Endometrial microvascular endothelial cells (primary cell): Measurements from ENCODE around the gene PTP4A1. TPM values are rescaled to one million over a fixed set of nuclear protein-coding genes. Genes with fewer than 3 reads are reported as not detected.
"Not testable (repeated sequence)": the region's sequence is repeated elsewhere in the genome, so short reads cannot be mapped to it uniquely, and the experiment has no call there.

Experiments used
- in situ Hi-C: cut with HindIII; loops from 2 replicates; pipeline ENCODE4 v1.10.0; 2017; ENCODE audit warnings: low sequenced_read_pairs, low pct_unique_long_range_greater_than_20kb; ENCODE audit errors: inconsistent ontology term
- total RNA-seq: library from RNA; depleted of rRNA; stranded (reverse); fragments of >200 nt; gene quantifications from one replicate; pipeline ENCODE4 v1.2.3, GENCODE V29; 2015; ENCODE audit errors: inconsistent ontology term

Gene PTP4A1
- 41.0 TPM for total RNA-seq

DNA sequence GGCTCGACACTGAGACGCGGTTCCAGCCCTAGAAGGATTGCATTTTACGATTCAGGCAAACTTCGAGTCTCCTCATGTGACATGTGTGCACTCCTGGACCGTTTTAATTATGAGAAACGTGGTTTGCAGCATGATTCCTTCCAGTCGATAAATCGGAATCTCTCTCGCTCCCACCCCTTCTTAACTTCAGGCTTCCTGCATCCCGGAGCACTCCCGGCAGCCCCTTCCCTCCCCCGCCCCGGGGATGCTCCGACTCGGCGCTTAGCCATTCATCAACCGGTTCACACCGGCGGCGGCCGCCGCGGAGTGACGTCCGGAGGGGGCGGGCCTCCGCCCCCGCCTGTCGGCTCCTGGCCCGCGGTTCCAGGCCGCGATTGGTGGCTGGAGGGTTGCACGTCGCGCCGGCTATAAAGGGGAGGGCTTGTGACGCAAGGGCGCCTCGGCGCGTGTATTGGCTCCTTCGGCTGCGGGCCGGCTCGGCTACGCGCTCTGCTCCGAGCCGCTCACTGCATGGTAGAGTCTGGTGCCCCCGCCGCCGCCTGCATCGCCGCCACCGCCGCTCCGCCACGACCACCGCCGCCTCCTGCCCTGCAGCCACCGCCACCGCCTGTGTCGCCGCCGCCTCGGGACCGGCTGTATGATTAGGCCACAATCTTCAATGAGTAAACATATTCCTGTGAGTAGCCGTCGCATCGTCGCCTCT, at the start of gene PTP4A1, which contains the start of gene LOC128125822:
PTP4A1 (plus strand) TSS at position 437 of the 703 bp plus-strand sequence. CDS start 4,401 bp downstream, outside the sequence.
LOC128125822 (plus strand) TSS at position 437 of the 703 bp plus-strand sequence.
- in situ Hi-C loops = no loop called here

DNA sequence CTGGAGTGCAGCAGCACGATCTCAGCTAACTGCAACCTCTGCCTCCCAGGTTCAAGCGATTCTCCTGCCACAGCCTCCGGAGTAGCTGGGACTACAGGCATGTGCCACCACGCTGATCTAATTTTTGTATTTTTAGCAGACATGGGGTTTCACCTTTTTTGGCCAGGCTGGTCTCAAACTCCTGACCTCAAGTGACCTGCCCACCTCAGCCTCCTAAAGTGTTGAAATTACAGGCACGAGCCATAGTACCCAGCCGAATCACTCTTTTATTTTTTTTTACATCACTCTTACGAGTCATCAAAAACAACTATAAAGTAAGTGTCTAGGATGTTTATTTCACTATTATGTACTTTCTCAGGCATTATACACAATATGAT, 49.4 kb upstream of the PTP4A1 start:
- in situ Hi-C loops = not testable (repeated sequence)

DNA sequence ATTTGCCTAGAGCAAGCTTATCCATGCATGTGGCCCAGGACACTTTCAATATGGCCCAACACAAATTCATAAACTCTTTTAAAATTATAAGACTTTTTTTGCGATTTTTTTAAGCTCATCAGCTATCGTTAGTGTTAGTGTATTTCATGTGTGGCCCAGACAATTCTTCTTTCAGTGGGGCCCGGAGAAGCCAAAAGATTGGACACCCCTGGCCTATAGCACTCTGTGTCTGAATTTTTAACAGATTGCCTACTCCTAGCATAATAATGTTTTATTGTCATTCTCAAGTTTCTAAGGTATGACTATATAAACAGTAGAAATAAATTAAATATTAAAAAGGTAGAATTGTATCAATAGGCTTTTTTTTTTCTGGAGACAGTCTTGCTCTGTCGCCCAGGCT, 48.6 kb upstream of the PTP4A1 start:
- in situ Hi-C loops = no loop called here

DNA sequence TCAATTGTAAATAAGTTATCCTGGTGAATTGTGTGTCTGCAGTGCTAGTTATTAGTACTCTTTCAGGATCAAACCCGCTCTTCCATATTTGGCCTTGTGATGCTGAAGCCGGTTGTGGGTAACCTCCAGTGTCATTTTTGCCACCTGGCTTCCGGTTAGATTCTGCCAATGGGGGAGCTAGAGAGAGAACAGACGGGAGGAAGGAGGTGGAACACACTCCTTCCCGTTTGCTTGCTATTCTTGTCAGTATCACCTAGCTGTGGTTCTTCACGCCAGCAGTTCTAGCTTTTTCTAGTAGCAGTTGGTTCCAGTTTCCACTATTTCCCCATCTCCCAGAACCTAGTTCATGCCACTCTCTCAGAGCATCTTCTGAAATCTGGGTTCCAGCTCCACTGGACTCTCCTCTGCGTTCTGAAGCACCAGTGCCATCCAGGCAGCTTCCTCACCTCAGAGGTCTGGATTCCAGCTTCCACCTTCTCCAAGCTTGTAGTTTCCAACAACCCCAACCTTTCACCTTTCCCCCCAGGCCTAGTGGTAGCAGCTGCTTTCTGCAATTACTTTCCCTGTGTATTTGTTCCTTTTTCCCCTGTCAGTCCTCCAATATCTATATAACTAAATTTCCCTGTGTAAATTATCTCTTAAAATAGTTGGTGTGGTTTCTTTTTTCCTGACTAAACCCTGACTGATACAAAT, 46.9 kb upstream of the PTP4A1 start:
- in situ Hi-C loops = no loop called here

DNA sequence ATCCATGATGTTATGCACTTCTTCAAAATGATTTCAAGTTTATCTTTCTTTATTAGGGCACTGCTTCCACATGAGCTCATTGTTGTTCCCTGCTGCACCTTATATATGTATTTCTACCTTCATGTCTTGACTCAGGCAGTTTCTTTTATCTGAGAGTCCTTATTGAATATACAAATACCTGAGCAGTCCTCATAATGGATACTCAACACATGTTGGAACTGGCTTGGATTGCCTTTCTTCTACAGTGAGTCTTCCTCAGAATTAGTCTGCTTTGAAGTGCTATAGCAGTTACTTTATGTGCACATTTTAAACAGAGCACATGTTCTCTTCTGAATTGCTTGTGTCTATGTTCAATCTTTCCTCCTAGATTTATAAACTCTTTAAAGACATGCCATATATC, 45.3 kb upstream of the PTP4A1 start:
- in situ Hi-C loops = no loop called here

DNA sequence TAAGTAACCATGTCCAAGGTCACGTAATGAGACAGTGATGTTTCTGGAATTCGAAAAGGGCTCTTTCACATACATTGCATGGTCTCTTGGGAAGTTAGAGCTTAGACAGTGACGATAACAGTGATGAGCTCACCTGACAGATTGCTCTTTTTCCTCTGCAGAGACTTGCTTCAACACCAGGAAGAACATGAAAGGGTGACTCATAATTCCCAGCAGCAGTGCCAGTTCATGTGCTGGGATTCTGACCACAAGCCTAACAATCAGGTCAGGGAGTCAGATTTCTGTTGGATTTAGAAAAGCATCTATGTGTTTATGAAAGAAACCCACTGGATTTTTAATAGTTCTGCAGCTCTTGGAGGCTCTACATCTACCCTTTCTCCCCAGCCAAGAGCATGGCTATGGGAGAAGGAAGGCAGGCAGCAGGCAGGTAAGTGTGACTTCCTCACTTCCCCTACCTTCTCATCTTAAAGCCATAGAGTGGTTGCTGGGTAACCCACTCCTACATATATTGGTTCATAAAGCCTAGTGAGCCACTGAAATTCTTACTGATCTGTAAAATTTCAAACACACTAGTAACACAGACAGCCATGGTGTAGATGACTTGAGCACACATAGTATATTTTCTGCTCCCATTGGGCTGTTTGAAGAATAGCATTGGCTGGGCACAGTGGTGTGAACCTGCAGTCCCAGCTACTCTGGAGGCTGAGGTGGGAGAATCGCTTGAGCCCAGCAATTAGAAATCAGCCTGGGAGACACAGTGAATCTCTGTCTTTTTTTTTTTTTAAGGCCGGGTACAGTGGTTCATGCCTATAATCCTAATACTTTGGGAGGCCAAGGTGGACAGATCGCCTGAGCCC, 44.4 kb upstream of the PTP4A1 start:
- in situ Hi-C loops = no loop called here

DNA sequence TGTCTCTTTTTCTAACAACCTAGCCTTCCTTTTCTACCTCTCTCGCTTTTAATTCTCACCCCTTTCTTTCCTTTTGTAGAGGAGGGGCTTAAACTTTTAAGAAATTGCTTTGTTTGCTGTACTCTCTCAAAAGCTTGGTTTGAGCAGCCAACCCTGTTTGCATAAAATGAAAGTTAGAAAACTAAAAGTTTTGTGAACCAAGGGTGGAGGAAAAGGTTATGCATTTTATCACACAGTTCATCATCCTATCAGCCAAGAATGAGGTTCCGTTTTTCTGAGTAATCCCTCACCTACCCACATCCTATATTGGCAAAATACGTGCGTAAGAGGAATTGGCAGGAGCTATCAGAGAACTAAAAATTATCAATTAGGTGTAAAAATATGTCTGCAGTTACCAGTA, 42.8 kb upstream of the PTP4A1 start:
- in situ Hi-C loops = no loop called here

DNA sequence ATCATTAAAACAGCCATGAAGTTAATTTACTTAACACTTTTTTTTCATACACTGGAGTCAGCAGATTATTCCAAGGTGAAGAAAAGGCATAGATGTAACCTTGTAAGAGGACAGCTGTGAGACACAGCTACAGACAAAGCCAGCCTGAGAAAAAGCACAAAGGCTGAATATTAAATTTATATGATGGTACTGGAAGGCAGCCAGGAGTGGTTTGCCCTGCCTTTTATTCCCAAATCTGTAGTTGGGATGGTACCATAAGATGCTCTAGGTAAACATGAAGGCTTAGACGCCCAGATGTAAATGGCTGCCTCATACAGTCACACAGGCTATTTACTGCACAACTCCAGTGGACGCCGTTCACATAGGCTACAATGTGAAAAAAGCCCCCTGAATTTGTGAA, 42.1 kb upstream of the PTP4A1 start:
- in situ Hi-C loops = no loop called here

DNA sequence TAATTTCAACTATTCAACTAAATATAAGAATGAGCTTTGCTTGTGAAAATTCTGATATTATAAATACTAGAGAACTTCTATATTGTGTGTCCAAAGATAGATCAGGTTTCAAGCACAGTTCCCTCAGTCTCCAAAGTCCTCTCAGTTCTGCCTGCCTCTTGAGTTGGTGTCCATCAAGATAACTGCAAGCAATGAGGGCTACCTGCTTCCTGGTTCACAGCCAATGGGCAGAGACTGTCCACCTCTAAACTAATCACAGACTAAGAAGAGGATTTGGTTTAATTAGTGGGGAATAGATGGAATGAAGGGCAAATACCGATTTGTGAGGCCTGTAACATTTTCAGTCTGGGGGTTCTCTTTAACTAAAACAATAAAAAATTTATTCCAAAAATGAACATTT, 41.3 kb upstream of the PTP4A1 start:
- in situ Hi-C loops = no loop called here

DNA sequence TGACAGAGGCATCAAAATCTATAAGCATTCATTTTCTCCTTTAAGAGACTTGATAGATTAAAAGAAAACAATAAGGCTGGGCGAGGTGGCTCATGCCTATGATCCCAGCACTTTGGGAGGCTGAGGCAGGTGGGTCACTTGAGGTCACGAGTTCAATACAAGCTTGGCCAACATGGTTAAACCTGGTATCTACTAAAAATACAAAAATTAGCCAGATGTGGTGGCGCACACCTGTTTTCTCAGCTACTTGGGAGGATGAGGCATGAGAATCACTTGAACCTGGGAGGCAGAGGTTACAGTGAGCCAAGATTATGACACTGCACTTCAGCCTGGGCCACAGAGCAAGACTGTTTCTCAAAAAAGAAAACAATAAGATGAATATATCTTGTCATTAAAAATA, 39.3 kb upstream of the PTP4A1 start:
- in situ Hi-C loops = no loop called here

DNA sequence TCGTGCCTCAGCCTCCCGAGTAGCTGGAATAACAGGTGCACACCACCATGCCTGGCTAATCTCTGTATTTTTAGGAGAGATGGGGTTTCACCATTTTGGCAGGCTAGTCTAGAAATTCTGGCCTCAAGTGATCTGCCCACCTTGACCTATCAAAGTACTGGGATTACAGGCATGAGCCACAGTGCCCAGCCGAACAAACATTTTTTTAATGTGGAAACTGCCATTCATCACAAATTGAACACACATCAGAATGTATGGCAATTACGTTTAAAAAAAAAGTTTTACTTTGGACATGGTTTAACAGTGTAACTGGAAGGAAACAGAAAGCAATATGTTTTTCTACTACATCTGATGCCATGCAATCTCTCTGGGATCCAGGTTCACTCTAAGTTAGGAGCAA, 38.3 kb upstream of the PTP4A1 start:
- in situ Hi-C loops = no loop called here

DNA sequence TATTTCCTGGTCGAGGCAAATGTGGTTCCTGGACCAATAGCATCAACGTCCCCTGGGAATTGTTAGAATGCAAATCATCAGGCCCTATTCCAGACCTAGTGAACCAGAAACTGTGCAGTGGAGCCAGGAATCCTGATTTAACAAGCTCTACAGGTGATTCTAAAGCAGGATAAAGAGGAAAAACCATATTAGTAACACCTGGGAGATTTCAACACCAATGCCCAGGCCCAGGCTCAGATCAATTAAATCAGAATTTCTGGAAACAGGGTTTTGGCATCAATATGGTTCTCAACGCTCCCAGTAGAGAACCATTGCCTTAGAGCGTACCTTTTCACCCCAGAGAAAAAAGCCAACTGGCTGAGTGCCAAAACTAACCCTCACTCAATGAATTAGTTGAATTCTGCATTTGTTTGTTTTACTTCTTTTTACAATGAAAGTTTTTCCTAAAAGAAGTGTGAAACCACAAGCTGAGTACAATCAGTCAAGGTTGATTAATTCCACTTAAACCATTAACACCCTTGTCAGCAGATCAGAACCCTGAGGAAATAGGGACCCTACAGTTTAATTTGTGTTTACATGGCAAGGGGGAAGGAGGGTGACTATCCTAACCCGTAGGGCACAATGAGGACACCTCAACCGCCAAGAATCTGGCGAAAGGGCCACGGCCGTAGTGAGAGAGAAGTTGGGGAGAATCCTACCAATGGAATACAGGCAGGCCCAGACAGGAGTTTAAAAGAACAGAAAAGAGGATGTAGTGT, 34.9 kb upstream of the PTP4A1 start:
- in situ Hi-C loops = no loop called here

DNA sequence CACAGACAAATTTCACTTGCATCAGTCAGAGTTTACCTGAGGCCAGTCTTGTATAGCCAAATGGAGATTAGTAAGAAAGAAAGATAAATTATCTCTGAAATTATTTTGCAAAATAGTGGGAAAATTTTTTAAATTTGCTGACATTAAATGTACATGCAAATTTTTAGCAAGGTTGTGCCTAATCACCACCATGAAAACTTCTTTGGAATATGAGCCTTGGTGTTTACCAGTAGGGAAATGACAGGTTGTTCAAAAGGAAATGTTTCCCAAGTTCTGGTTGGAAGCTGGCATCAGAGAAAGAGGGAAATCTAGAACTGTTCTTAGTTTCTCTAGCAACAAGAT, 34.4 kb upstream of the PTP4A1 start:
- in situ Hi-C loops = no loop called here

DNA sequence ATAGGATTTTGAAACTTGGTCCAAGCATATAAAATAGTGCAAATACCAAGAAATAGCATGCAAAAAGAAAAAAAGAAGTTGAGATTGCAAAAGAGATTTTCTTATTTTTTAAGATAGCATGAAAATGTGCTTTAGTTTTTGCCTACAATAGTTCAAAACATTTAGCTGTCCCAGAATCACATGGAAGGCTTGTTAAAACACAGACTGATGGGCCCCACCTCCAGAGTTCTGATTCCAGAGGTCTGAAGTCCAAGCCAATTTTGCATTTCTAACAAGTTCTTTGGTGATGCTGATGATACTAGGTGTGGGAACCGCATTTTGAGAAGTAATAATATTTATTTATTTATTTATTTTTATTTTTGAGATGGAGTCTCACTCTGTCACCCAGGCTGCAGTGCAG, 33.7 kb upstream of the PTP4A1 start:
- in situ Hi-C loops = no loop called here

DNA sequence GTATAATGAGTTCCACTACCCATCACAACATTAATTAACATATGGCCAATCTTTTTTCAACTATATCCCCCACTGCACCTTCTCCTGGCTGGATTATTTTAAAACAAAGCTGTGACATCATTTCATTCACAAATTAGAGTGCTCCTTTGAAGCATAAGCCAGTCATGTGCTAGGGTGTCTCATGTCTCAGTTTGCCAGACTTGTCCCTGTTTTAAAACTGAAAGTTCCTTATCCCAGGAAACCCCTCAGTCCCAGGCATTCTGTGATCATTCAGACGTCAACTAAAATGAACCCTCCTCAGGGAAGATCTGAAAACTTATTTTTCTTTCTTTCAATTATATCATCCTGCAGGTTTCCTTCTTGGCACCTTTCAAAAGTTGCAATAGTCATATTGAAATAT, 29.3 kb upstream of the PTP4A1 start:
- in situ Hi-C loops = no loop called here

DNA sequence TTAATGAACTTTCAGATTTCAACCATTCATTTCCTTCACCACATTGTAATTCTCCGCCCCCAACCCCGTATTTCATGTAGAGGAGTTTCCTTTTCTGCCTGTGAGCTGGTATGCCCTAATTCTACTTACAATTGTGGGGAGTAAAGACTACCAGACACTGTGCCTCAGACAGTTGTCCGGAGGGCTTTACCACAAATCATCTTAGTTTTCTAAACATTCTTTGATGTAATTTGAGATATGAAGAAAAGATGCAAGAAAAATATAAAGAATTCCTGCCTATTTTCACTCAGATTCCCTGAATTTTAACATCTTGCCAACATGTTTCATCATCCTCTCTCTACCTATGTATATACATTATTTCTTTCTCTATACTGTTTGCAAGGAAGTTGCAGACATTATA, 28.3 kb upstream of the PTP4A1 start:
- in situ Hi-C loops = no loop called here

DNA sequence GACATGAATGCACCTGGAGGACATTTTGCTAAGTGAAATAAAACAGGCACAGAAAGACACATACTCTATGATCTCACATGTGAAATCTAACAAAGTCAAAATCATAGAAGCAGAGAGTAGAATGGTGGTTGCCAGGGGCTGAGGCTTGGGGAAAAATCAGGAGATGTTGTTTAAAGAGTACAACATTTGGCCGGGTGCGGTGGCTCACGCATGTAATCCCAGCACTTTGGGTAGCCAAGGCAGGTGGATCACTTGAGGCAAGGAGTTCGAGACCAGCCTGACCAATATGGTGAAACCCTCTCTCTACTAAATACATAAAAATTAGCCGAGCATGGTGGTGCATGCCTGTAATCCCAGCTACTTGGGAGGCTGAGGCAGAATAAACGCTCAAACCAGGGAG, 26.0 kb upstream of the PTP4A1 start:
- in situ Hi-C loops = no loop called here

DNA sequence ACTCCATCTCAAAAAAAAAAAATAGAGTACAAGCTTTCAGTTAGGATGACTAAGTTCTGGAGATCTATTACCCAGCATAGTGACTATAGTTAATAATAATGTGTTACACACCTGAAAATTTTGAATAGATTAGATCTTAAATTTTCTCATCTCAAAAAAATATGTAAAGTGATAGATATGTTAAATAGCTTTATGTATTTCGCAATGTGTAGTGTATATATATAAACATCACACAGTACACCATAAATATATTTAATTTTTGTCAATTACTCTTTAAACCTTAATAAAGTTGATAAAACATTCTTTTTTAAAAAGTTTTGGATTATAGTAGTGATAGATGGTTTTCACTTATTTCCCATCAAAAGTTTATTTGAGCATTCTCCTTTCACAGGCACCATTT, 25.6 kb upstream of the PTP4A1 start:
- in situ Hi-C loops = no loop called here

DNA sequence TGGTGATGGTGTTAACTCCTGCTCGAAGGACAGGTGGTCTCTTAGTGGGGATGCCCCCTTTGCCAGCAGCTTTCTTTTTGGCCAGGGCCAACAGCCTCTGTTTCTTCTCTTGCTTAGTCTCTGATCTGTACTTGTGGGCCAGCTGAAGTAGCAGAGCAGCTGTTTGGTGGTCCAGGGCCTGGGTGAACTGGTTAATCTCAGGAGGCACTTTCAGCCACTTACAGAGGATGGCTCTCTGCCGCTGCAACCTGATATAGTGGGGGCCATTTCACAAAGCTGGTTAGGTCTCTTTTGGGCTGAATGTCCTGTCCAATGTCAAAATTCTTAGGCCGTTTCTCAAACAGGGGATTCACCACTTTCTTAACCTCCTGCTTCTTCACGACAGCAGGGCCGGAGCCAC, 23.2 kb upstream of the PTP4A1 start:
- in situ Hi-C loops = no loop called here
